GM21360 (cell line): Measurements from ENCODE around the gene RASGRP1.

ENCODE experiments used
- ATAC-seq: cut with Tn5 transposase; IDR thresholded peaks from one replicate; pipeline ENCODE4 v1.9.1; 2021; ENCODE audit warnings: mild to moderate bottlenecking, moderate library complexity; ENCODE audit not compliant: unreplicated experiment

Gene RASGRP1

DNA sequence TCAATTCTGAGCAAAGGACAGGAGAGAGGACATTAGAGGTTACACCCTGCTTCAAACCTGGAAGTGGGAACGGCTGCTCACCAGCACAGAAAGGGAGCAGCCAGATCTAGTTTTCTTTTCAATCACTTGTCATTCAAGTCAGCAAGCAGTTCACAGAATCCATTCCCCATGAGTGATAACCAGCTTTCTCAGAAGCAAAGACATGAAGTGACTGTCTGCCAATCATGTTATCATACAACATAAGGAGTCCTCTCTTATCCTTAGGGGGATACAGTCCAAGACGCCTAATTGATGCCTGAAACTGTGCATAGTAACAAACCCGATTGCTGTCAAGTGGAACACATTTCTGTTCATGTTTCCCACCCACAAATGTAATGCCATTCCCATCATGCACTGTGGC is 56.0 kb downstream of the RASGRP1 start:
- peak; percentile 51 for ATAC-seq

DNA sequence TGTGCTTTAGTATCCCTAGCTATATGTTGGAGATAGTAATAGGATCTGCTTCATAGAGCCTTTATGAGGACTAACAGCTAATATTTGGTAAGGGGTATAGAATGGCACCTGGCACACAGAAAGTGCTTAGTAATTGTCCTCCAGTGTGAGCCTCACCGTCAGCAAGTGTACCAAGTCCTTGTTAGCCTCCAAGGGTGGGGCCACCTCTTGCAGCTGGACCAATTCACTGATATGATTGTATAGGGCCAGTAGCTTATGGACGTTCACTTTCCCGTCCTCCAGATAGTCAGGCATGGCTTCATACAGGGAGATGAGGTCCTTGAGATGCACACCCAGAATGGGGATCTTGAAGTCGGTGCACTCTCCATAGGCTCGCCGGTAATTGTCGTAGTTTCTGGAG is 57.0 kb downstream of the RASGRP1 start:
- ATAC-seq = no peak

DNA sequence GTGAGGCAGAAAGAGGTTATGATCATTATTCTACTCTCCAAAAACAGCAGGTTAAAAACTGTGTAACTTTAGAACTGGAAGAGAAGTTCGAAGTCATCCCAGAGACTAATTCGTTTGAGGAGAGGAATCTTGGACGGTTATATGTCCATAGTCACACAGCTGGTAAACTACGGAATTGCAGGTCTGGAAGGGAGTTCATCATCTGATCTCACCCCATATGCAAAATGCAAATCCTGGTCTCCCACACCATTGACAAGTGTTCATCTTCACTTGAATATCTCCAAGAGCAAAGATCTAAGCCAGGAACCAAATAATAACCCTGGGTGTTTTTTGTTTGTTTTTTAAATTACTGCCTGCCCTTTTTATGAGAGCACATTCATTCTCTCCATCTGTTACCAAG is 57.6 kb downstream of the RASGRP1 start:
- no peak for ATAC-seq

DNA sequence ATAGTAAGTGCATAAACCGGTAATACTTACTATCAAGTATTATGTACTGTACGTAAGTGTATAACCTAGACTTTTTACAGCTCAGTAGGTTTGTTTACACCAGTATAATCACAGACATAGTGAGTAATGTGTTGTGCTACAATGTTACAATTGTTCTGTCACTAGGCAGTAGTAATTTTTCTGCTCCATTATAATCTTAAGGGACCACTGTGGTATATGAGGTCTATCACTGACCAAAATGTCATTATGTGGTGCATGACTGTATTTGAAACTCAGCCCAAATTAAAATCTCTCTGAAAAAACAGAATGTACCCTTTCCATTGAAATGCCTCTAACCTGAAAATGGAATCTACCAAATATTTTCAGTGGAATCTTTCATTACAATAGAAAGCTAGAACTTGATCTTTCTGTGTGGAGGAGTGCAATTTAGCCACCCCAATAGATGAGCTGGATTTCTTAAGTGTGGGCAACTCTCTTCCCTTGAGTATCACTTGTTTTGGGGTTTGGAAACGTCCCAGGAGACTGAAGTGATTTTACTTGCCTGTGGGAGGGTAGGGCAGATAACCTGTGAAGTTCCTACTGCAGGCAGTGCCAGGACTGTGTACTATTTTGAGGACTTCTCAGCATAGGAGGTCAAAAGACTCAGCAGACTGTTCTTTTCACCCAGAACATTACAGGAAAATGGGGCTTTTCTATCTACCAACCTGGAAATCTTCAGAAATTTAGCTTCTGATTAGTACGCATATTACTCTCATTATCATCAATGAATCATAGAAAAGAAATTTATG is 59.7 kb downstream of the RASGRP1 start:
- ATAC-seq = no peak

DNA sequence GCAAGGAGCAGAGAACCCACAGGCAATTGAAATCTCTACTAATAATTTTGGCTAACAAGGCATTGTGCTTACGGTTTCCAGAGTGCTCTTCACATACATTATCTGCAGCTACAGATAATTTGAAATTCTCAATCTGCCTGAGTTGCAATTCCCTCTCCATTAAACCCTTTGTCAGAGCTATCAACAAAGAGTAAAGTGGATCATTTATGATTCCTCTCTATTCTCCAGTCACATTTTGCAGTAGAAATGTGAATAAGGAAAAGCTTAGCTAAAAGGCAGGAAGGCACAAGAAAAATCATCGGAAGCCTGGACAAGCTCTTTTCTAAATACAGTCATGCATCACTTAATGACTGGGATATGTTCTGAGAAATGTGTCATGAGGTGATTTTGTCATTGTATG is 61.1 kb downstream of the RASGRP1 start:
- ATAC-seq = no peak

DNA sequence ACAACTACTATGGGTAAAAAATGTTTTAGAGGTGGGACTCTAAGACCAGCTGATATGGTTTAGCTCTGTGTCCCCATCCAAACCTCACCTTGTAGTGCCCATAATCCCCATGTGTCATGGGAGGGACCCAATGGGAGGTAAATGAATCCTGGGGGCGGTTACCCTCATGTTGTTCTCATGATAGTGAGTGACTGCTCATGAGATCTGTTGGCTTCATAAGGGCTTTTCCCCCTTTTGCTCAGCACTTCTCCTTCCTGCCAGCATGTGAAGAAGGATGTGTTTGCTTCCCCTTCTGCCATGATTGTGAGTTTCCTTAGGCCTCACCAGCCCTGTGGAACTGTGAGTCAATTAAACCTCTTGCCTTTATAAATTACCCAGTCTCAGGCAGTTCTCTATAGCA is 65.0 kb downstream of the RASGRP1 start:
- no peak for ATAC-seq

DNA sequence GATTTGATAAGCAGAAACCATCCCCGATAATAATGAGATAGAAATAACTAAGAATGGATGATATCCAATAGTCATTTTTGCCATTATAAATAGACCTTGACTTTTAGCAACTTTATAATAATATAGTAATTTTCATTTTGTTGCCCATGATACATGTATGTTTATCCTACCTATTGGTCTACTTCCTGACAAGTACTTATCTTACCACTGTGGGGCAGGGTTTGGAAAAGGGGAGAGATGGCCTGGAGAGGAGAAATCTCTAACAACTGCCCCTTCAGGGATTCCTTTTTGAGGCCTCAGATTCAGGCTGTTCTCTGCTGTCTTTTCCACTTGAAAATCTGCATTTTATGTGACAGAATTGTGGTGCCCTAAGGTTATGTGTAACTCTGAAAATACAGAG is 68.5 kb downstream of the RASGRP1 start:
- ATAC-seq = no peak

DNA sequence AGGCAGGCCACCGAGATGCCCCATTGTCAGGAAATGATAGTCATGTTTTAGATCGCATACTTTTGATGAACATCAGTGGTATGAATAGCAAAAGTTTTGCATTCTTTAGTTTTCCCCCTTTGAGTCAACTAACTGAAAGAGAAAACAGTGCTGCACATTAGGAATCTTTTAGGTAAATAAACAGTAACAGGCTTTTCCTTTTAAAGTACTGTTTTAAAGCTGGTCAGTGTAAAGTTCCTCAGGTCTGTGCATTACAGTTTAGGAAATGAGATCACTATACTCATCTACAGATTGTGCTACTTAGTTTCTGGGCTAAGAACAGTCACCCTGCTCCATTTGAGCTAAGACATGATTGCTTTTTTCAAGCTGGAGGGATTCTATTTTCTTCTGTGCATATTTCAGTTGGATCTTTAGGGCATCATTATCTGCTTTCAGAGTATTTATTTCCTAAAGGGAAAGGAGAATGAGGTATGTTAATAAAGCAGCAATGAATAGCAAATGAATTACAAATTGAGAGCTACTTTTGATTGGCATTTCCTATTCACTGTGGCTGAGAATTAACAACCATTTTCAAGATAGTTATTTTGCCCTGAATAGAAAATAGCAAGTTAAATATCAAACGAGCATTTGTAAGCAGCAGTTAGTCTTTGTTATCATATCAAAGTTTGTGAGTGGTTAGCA is 74.2 kb downstream of the RASGRP1 start:
- no peak for ATAC-seq

DNA sequence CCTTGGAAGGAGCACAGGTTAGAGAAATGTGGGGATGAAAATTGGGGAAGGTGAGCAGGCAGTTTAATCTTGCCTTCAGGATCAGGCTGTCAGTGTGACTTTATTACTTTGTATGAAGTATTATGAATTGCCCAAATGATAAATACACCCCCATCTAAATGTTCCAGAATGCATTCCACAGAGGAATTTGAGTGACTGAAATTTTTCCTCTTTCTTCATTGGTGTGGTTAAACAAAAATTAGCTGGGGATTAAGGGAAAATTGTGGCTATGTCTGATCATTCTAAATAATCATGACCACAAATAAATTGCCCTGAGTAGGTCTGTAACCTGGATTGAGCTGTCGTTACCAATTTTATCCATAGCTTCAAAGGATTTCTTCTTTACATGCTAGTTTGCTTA is 77.2 kb downstream of the RASGRP1 start:
- no peak for ATAC-seq

DNA sequence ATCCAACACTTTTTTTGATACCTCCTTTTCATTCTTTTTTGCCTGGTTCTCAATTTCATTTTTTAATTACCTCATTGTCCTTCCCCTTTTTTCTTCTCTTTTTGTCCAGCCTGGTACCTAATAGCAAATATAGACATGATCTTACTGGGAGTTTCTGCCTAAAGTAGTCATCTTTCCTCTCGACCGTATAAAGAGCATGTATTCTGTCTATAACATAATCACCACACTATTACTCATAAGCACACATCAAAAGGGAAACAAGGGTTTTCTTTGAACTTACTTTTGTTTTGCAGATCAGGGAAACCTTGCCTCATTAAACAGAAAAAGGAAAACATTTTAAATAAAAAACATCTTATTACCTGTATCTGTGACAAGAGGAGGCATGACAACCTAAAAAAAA is 77.7 kb downstream of the RASGRP1 start:
- ATAC-seq = no peak

DNA sequence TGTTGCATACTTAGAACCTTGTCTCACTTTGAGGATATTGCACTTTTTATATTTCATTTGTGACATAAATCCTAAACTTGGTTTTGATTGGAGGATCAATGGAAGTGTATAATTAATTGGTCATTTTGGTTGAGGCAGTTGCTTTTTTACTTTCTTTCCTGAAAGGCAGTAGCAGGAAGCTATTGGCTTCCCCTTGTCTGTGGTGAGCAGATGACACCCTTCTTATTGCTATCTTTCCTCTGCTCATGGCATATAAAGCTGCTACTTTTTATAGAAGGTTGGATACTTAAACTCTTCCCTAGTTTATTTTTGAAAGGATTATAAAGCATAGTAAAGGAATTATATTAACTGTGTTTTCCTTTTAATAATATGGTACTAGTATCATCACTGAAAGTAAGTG is 82.0 kb downstream of the RASGRP1 start:
- ATAC-seq = no peak

DNA sequence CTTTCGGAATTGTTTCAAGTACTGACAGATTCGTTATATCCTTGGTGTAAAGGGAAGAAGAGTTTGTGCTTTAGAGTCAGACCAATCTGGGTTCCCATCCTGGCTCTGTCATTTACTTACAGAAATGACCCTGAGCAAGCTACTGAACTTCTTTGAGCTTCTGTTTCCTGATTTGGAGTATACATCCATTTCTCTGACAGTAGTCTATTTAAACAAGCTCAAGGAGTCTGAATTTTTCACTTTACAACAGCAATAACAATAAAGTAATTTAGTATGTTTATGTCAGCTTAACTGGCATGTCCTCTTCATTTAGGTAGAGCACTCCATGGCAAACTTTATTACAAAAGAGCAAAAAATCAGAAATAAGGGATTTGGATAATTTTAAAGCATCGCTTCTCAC is 82.9 kb downstream of the RASGRP1 start:
- ATAC-seq = no peak

DNA sequence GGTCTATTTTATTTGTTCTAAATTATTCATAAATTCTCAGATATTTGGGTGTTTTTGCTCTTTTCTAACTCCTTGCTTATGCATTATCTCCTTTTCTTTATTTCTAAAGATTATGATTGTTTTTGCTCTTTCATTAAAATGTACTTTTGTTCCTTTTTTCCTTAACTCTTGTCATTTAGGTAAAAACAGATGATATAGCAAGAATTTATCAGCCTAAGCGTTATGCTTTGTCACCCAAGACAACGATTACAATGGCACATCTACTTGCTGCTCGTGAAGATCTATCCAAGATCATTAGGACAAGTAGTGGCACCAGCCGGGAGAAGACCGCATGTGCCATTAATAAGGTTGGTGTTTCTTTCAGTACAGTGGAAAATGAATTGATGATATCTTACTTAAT is 83.5 kb downstream of the RASGRP1 start:
- no peak for ATAC-seq

DNA sequence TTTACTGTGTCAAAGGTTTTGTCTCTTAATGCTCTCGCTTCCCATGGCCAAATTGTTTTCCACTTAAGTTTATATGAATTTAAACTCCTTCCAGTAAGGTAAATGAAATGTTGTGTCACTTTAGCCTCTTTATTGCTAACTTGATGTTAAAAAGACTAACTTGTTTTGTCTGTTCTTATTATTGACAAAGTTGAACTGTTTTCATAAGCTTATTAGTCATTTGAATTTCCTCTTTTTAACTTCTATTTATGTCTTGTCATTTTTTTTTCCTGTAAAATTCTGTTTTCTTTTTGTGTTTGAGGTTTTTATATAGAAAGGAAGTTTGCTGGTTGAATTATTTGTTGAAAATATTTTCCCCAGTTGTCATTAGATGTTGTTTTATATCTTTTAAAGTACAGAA is 84.9 kb downstream of the RASGRP1 start:
- no peak for ATAC-seq

DNA sequence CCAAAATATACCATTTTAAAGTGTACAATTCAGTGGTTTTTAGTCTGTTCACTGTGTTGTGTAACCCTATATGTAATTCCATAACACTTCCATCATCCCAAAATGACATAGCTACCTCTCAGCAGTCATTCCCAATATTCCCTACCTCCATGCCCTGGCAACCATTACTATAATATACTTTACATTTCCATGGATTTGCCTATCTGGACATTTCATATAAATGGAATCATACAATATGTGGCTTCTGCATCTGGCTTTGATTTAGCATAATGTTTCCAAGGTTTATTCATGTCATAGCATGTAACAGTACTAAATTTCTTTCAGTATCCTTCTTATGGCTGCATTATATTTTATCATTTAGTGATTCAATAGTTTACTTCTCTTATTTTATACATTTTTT is 85.3 kb downstream of the RASGRP1 start:
- no peak for ATAC-seq

DNA sequence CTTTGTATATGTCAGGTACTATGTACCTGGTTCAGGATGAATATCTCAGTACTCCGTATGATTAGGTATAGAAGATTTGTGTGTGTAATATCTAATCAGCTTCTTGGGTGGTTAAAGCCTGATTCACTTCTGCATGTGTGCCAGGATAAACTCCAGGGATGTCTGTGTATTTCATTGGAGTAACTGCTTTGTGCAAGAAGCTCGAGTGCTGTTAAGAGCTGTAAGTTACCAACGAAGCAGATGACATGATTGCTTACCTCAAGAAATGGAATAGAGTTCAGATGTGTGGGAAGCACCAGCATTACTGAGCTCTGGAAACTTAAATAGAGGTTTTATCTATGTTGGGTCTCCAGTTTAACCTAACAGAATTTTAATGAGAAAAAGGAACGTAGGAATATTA is 87.0 kb downstream of the RASGRP1 start:
- ATAC-seq = no peak

DNA sequence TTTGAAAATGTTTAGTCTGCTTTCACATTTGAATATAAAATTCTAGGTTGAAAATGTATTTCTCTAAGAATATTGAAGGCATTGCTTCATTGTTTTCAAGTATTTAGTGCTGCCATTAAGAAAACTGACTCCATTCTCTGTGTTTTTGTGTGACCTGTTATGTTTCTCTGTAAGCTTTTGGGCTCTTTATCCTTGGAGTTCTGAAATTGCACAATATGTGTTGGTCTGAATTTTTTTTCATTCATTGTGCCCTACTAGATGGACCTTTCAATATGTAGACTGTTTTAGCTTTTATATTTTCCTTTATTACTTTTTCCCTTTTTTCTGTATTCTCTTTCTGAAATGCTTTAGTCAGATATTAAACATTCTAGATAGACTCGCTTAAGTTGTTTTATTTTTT is 88.5 kb downstream of the RASGRP1 start:
- no peak for ATAC-seq

DNA sequence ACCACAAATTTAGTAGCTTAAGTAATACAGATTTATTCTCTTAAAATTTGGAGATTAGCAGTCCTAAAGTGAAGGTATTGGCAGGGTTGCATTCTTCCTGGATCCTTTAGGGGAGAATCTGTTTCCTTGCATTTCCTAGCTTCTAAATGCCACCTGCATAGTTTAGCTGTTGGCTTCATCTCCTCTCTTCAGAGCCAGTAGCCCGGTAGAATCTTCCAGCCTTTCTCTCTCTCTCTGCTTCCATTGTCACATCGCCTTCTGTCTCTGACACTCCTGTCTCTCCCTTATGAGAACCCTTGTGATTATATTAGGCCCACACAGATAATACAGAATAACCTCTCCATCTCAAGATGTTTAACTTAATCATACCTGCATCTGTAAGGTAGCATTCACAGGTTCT is 89.3 kb downstream of the RASGRP1 start:
- no peak for ATAC-seq

DNA sequence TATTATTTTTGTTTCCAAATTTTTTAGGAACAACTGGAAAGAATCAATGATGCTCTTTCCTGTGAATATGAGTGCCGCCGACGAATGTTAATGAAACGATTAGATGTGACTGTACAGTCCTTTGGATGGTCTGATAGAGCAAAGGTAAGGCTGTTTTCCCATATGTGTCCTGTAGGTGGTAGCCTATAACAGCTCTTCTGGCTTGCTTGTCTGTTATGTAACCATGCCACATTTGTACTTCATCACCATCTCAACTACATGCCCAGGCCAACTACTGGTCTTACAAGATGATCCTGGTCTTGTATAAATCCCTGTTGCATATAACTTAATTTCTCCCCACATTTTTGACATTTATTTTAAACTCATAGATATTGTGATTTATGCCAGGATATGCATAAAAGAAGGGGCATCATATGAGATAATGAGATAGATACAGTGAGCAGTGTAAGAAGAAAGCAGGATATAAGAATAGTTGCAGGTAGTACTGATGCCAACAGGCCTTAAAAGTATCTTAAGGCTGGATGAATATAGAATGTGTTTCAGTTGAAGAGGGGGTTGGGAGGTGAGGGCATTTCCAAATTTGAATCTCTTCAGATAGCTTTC is 90.4 kb downstream of the RASGRP1 start:
- ATAC-seq = peak; percentile 86

DNA sequence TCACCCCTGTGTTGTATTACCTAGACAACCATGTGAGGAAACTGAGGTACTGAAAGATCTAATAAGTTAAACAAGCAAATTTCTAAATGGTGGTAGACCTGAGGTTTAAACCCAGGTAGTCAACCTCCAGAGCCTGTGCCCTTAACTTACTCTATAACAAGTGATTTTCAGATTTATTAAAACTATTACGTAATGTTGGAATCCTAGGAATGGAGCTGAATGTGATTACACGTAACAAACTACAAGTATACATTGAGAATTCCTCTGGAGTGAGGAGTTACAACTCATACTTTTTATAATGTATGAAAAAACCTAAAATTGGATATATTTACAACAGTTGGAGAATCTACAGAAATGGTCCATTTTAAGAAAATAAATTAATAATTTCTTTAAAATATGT is 92.6 kb downstream of the RASGRP1 start:
- ATAC-seq = no peak

DNA sequence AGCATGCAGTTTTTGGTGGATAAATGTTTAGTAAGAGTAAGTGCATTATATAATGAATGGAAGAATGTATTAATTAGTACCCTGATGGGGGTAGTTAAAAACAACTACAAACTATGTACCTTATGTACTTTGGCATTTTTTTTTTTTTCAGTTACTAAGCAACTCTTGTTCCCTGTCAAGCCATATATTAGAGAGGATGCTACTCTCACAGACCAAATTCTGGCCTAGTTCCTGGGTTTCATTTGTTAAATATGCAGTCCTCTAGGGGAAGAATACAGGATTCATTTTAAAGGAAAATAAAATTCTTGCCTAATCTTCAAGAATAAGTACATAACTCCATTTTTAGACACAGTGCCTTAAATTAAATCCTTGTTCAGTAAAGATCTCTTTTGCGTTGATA is 93.8 kb downstream of the RASGRP1 start:
- no peak for ATAC-seq

DNA sequence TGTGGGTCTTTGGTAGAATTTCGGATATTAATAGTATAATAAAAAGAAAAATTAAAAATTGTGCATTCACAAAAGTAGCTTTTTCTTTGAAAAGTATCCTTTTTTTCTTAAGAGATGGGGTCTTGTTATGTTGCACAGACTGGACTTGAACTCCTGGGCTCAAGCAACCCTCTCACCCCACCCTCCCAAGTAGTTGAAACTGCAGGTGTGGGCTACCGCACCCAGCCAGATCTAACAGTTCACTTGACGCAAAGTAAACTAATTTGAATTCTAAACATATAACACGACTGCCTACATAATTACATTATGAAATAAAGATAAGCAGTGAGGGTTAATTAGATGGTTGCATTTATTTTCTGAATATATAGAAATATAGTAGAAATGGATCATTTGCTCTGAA is 99.9 kb downstream of the RASGRP1 start:
- no peak for ATAC-seq
